ENCODE measurements around the gene LYPD6B.

GRCh38 chr2:149031396-149031795 lies 7.1 kb upstream of the LYPD6B start:
- no peak for TF ChIP-seq CTCF (IDR thresholded peaks at IDR 0.05)
- no peak for TF ChIP-seq POLR2A (IDR thresholded peaks at IDR 0.05)
